ENCODE measurements around the gene DESI2.

DESI2 gene

DNA sequence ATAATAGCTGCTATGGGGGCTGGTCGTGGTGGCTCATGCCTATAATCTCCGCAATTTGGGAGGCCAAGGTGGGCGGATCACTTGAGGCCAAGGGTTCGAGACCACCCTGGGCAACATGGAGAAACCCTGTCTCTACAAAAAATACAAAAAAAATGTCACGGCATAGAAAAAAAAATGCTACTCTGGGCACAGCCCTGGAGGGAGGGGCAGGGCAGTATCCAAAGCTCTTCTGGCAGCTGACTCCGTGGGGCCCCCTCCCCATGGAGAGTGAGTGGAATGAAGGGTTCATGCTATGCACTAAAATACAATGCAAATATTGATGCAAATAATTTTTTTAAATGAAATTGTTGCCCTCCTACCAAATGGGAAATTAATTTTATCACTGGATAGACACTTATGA is 78.7 kb downstream of the DESI2 start:
- Histone ChIP-seq H3K9ac (ENCODE audit: low read depth, low read length) (no peak overlapping the region), H3K27ac (ENCODE audit: low read length) (no peak overlapping the region), H3K4me1 (ENCODE audit: insufficient read depth, low read length) (no peaks in the 10 kb centered on the region), H4K20me1 (ENCODE audit: insufficient read depth, low read length) (no peaks in the 10 kb centered on the region), H2AFZ (ENCODE audit: low read depth, low read length) (no peak overlapping the region), H3K9me3 (ENCODE audit: insufficient read depth, low read length, severe bottlenecking) (no peaks in the 10 kb centered on the region), H3K27me3 (ENCODE audit: insufficient read depth, low read length, poor library complexity) (no peaks in the 10 kb centered on the region), H3K4me2 (ENCODE audit: insufficient read depth, low read length) (no peak overlapping the region), H3K4me3 (ENCODE audit: low read depth in 1 of 2, low read length in 2 of 2) (no peak overlapping the region), H3K36me3 (ENCODE audit: insufficient read depth, low read length) (no peaks in the 10 kb centered on the region), H3K79me2 (ENCODE audit: insufficient read depth, low read length) (no peaks in the 10 kb centered on the region)
- ATAC-seq (ENCODE audit: insufficient read depth, low read depth) (no peak), DNase-seq (no peak)
- TF ChIP-seq EZH2 (IDR thresholded peaks at IDR 0.05; ENCODE audit: borderline replicate concordance, low read depth, low read length, severe bottlenecking), result no peak
- TF ChIP-seq, protein P1, sequence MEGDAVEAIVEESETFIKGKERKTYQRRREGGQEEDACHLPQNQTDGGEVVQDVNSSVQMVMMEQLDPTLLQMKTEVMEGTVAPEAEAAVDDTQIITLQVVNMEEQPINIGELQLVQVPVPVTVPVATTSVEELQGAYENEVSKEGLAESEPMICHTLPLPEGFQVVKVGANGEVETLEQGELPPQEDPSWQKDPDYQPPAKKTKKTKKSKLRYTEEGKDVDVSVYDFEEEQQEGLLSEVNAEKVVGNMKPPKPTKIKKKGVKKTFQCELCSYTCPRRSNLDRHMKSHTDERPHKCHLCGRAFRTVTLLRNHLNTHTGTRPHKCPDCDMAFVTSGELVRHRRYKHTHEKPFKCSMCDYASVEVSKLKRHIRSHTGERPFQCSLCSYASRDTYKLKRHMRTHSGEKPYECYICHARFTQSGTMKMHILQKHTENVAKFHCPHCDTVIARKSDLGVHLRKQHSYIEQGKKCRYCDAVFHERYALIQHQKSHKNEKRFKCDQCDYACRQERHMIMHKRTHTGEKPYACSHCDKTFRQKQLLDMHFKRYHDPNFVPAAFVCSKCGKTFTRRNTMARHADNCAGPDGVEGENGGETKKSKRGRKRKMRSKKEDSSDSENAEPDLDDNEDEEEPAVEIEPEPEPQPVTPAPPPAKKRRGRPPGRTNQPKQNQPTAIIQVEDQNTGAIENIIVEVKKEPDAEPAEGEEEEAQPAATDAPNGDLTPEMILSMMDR (IDR thresholded peaks at IDR 0.05; ENCODE audit: borderline replicate concordance, extremely low read depth, low read length, poor library complexity, severe bottlenecking), result no peak

DNA sequence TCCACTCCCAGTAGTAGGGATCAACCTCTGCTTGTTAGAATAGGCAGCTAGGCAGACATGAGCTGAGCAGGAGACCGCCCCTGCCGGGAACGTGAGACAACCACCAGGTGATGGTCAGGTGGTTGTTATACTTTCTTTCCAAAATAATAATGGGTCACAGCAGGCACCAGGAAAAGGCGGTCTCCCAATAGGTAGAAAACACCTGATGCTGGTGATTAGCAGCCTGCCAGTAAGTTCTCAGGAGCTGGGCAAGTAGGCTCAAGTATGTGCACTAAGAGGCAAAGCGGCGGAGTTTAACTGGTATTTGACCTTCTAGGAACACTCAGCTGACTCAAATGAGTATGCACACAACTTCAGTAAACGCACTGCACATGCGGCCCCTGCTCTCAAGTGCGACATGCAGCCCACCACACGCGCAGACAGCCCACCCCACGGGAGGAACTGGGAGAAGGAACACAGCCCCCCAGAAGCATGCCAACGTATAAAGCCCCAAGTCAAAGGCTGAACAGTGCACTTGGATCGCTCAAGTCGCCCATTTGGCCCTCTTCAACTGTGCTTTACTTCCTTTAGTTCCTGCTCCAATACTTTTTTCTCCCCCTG is 80.0 kb downstream of the DESI2 start:
- H3K27ac ChIP-seq (ENCODE audit: low read length), result no peak overlapping the region
- no peaks in the 10 kb centered on the region for H3K9me3 ChIP-seq (ENCODE audit: insufficient read depth, low read length, severe bottlenecking)
- no peaks in the 10 kb centered on the region for H3K27me3 ChIP-seq (ENCODE audit: insufficient read depth, low read length, poor library complexity)
- no peaks in the 10 kb centered on the region for H3K4me1 ChIP-seq (ENCODE audit: insufficient read depth, low read length)
- H3K79me2 ChIP-seq (ENCODE audit: insufficient read depth, low read length), result no peaks in the 10 kb centered on the region
- no peak for ATAC-seq (ENCODE audit: insufficient read depth, low read depth)
- no peak overlapping the region for H3K9ac ChIP-seq (ENCODE audit: low read depth, low read length)
- DNase-seq, result no peak
- no peaks in the 10 kb centered on the region for H3K36me3 ChIP-seq (ENCODE audit: insufficient read depth, low read length)
- no peak overlapping the region for H3K4me3 ChIP-seq (ENCODE audit: low read depth in 1 of 2, low read length in 2 of 2)
- H2AFZ ChIP-seq (ENCODE audit: low read depth, low read length), result no peak overlapping the region
- TF ChIP-seq, protein P1 (IDR thresholded peaks at IDR 0.05; ENCODE audit: borderline replicate concordance, extremely low read depth, low read length, poor library complexity, severe bottlenecking), result no peak
- no peak for TF ChIP-seq EZH2 (IDR thresholded peaks at IDR 0.05; ENCODE audit: borderline replicate concordance, low read depth, low read length, severe bottlenecking)
- no peak overlapping the region for H3K4me2 ChIP-seq (ENCODE audit: insufficient read depth, low read length)
- H4K20me1 ChIP-seq (ENCODE audit: insufficient read depth, low read length), result no peaks in the 10 kb centered on the region

DNA sequence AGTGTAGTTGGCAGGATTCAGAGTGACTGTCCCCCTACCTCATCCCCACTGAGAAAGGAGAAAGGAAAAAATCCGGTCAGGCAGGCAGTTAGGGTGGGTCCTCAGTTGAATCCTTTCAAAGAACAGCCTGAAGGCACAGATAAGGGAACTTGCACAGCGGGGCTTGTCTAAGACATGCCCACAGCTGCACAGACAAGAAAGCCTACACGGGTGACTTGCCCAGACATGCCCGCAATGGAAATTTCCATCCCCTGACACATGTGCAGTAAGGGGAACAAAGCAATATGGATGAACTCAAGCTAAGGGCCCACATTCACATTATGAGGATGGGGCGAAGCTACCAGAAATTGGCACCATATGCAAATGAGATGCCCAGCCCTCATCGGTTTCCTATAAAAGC is 82.5 kb downstream of the DESI2 start:
- Histone ChIP-seq H3K9ac (ENCODE audit: low read depth, low read length) (no peak overlapping the region), H3K27me3 (ENCODE audit: insufficient read depth, low read length, poor library complexity) (no peaks in the 10 kb centered on the region), H3K4me2 (ENCODE audit: insufficient read depth, low read length) (no peak overlapping the region), H3K4me3 (ENCODE audit: low read depth in 1 of 2, low read length in 2 of 2) (no peak overlapping the region), H4K20me1 (ENCODE audit: insufficient read depth, low read length) (no peaks in the 10 kb centered on the region), H3K36me3 (ENCODE audit: insufficient read depth, low read length) (no peaks in the 10 kb centered on the region), H3K27ac (ENCODE audit: low read length) (no peak overlapping the region), H2AFZ (ENCODE audit: low read depth, low read length) (no peak overlapping the region), H3K9me3 (ENCODE audit: insufficient read depth, low read length, severe bottlenecking) (no peaks in the 10 kb centered on the region), H3K79me2 (ENCODE audit: insufficient read depth, low read length) (no peaks in the 10 kb centered on the region), H3K4me1 (ENCODE audit: insufficient read depth, low read length) (no peaks in the 10 kb centered on the region)
- TF ChIP-seq, protein P1 (IDR thresholded peaks at IDR 0.05; ENCODE audit: borderline replicate concordance, extremely low read depth, low read length, poor library complexity, severe bottlenecking), result no peak
- no peak for TF ChIP-seq EZH2 (IDR thresholded peaks at IDR 0.05; ENCODE audit: borderline replicate concordance, low read depth, low read length, severe bottlenecking)
- DNase-seq, result peak; percentile 41
- ATAC-seq (ENCODE audit: insufficient read depth, low read depth), result peak; percentile 63; the same call in 2 of the 3 replicates

All from DND-41 (cell line).